Measurements from ENCODE around the gene LRRC71.
A peak's percentile ranks its signal among the peaks of the same experiment; 100 is the strongest.

LRRC71 gene

GRCh38 chr1:156913809-156914387, 6.5 kb upstream of the LRRC71 start:
- TF ChIP-seq CTCF (IDR thresholded peaks at IDR 0.05; ENCODE audit: low read depth, low read length), result no peak
- in situ Hi-C loops (cut with HindIII; ENCODE audit: low sequenced_read_pairs), result no loop called here
- no peak for DNase-seq (ENCODE audit: low read depth, low spot score)
- H3K4me3 ChIP-seq (ENCODE audit: low read depth, low read length), result no peak overlapping the region

- no peak overlapping the region for H3K4me3 ChIP-seq (ENCODE audit: low read depth, low read length)
- peak; percentile 54 for DNase-seq (ENCODE audit: low read depth, low spot score)
- in situ Hi-C loops (cut with HindIII; ENCODE audit: low sequenced_read_pairs), result no loop called here
- TF ChIP-seq CTCF (IDR thresholded peaks at IDR 0.05; ENCODE audit: low read depth, low read length), result no peak
Observed at GRCh38 chr1:156914440-156914856, 6.0 kb upstream of the LRRC71 start.

- no peak for DNase-seq (ENCODE audit: low read depth, low spot score)
- no peak for TF ChIP-seq CTCF (IDR thresholded peaks at IDR 0.05; ENCODE audit: low read depth, low read length)
- in situ Hi-C loops (cut with HindIII; ENCODE audit: low sequenced_read_pairs), result no loop called here
- H3K4me3 ChIP-seq (ENCODE audit: low read depth, low read length), result no peak overlapping the region
Observed at GRCh38 chr1:156921053-156921529, 659 bp downstream of the LRRC71 start.

GRCh38 chr1:156922986-156923669, 2.7 kb downstream of the LRRC71 start:
- no peak overlapping the region for H3K4me3 ChIP-seq (ENCODE audit: low read depth, low read length)
- in situ Hi-C loops (cut with HindIII; ENCODE audit: low sequenced_read_pairs), result no loop called here
- TF ChIP-seq CTCF (IDR thresholded peaks at IDR 0.05; ENCODE audit: low read depth, low read length), result no peak
- no peak for DNase-seq (ENCODE audit: low read depth, low spot score)

- no peak overlapping the region for H3K4me3 ChIP-seq (ENCODE audit: low read depth, low read length)
- no peak for TF ChIP-seq CTCF (IDR thresholded peaks at IDR 0.05; ENCODE audit: low read depth, low read length)
- in situ Hi-C loops (cut with HindIII; ENCODE audit: low sequenced_read_pairs), result no loop called here
- DNase-seq (ENCODE audit: low read depth, low spot score), result no peak
Observed at GRCh38 chr1:156923670-156924477, 3.4 kb downstream of the LRRC71 start.

GRCh38 chr1:156924478-156925153, 4.2 kb downstream of the LRRC71 start:
- in situ Hi-C loops (cut with HindIII; ENCODE audit: low sequenced_read_pairs), result no loop called here
- DNase-seq (ENCODE audit: low read depth, low spot score), result no peak
- no peak overlapping the region for H3K4me3 ChIP-seq (ENCODE audit: low read depth, low read length)
- TF ChIP-seq CTCF (IDR thresholded peaks at IDR 0.05; ENCODE audit: low read depth, low read length), result no peak
